ENCODE data around the gene MRPL24. TPM values are rescaled to one million over a fixed set of nuclear protein-coding genes. Genes with fewer than 3 reads are reported as not detected.
"Not testable (repeated sequence)": the region's sequence is repeated elsewhere in the genome, so short reads cannot be mapped to it uniquely, and the experiment has no call there.

MRPL24 gene
- total RNA-seq, 1 experiment from 2014 or later: 27.3 TPM

GRCh38 chr1:156760092-156760795 is 19.4 kb upstream of the MRPL24 start:
- no peaks in the 10 kb centered on the region for H3K27me3 Mint-ChIP-seq (ENCODE audit: low read depth)
- Histone ChIP-seq H2BK20ac (ENCODE audit: low read depth, low read length, poor library complexity, severe bottlenecking) (no peak overlapping the region), H3K4ac (ENCODE audit: low read depth, low read length) (no peak overlapping the region), H3K79me2 (ENCODE audit: insufficient read depth, low read length) (no peaks in the 10 kb centered on the region), H3K27ac (ENCODE audit: insufficient read length, low read depth, low read length) (no peak overlapping the region), H3K23ac (ENCODE audit: insufficient read length, low read depth, low read length) (no peak overlapping the region), H4K20me1 (ENCODE audit: control insufficient read depth, insufficient read depth, insufficient read length) (no peaks in the 10 kb centered on the region), H3K9ac (ENCODE audit: extremely low read depth, insufficient read length, low read length) (peak overlapping the region; percentile 22), H3K27me3 (ENCODE audit: insufficient read depth, low read length) (no peaks in the 10 kb centered on the region), H4K8ac (replicated peaks; ENCODE audit: insufficient read length, low read depth, low read length) (no peak overlapping the region), H2AFZ (ENCODE audit: low read length) (no peak overlapping the region), H3T11ph (ENCODE audit: low read length) (no peak overlapping the region), H2BK15ac (ENCODE audit: low read depth, low read length) (no peak overlapping the region), H2AK5ac (ENCODE audit: insufficient read length, low read length) (no peak overlapping the region), H2BK120ac (ENCODE audit: low read depth, low read length, poor library complexity, severe bottlenecking) (no peak overlapping the region), H3K4me1 (ENCODE audit: insufficient read depth, low read length) (0 out of 2 replicates have a peak, but pooled peaks cover 2% of the 10 kb centered on the region), H2BK12ac (ENCODE audit: insufficient read length, low read depth, low read length) (no peak overlapping the region), H3K9me3 (ENCODE audit: control insufficient read depth, low read depth, low read length) (no peaks in the 10 kb centered on the region), H3K79me1 (ENCODE audit: insufficient read depth, low read depth, low read length, poor library complexity, severe bottlenecking) (no peaks in the 10 kb centered on the region), H3K23me2 (ENCODE audit: insufficient read length, low read depth, low read length, poor library complexity, severe bottlenecking) (no peaks in the 10 kb centered on the region), H4K5ac (ENCODE audit: insufficient read length, low read depth, low read length) (no peak overlapping the region), H3K14ac (ENCODE audit: insufficient read depth, low read length) (no peak overlapping the region), H3K56ac (ENCODE audit: insufficient read length, low read depth, low read length) (no peak overlapping the region), H3K4me2 (ENCODE audit: insufficient read depth, insufficient read length, low read length) (no peak overlapping the region), H2BK5ac (ENCODE audit: insufficient read length, low read length) (no peak overlapping the region), H3K18ac (ENCODE audit: insufficient read length, low read depth, low read length) (no peak overlapping the region), H4K91ac (ENCODE audit: insufficient read length, low read depth, low read length) (no peak overlapping the region)
- WGBS (ENCODE audit: extremely low coverage, insufficient read length, low lambda C conversion rate): no CpG with 5 or more reads among the region's 6 CpGs
- peak overlapping the region in 1 of 3 experiments; percentile 34; a peak in 1 of 7 replicates for H3K27ac Mint-ChIP-seq
- no peaks in the 10 kb centered on the region; a peak in 1 of 7 replicates for H3K36me3 Mint-ChIP-seq (ENCODE audit: insufficient read depth in 1 of 3, low read depth in 3 of 3)
- peaks cover 10 to 12% of the 10 kb centered on the region in 2 experiments for H3K4me1 Mint-ChIP-seq
- TF ChIP-seq CTCF (conservative IDR thresholded peaks at IDR 0.05): no peak
- no peak for DNase-seq
- H3K4me3 Mint-ChIP-seq: no peak overlapping the region
- H3K9me3 Mint-ChIP-seq: no peaks in the 10 kb centered on the region

GRCh38 chr1:156757572-156758253 is 16.8 kb upstream of the MRPL24 start:
- H3K9me3 ChIP-seq (ENCODE audit: control insufficient read depth, low read depth, low read length); H4K20me1 ChIP-seq (ENCODE audit: control insufficient read depth, insufficient read depth, insufficient read length); H3T11ph ChIP-seq (ENCODE audit: low read length); H3K36me3 Mint-ChIP-seq (ENCODE audit: insufficient read depth in 1 of 3, low read depth in 3 of 3); H3K4me1 ChIP-seq (ENCODE audit: insufficient read depth, low read length); H3K27ac Mint-ChIP-seq; H2BK12ac ChIP-seq (ENCODE audit: insufficient read length, low read depth, low read length); H3K56ac ChIP-seq (ENCODE audit: insufficient read length, low read depth, low read length); H3K23me2 ChIP-seq (ENCODE audit: insufficient read length, low read depth, low read length, poor library complexity, severe bottlenecking); H4K5ac ChIP-seq (ENCODE audit: insufficient read length, low read depth, low read length); H4K91ac ChIP-seq (ENCODE audit: insufficient read length, low read depth, low read length); H3K14ac ChIP-seq (ENCODE audit: insufficient read depth, low read length); H3K4me3 Mint-ChIP-seq; H3K4me2 ChIP-seq (ENCODE audit: insufficient read depth, insufficient read length, low read length); H3K4ac ChIP-seq (ENCODE audit: low read depth, low read length); H3K27me3 ChIP-seq (ENCODE audit: insufficient read depth, low read length); H2AFZ ChIP-seq (ENCODE audit: low read length); DNase-seq; H3K27ac ChIP-seq (ENCODE audit: insufficient read length, low read depth, low read length); H3K9me3 Mint-ChIP-seq; H2AK5ac ChIP-seq (ENCODE audit: insufficient read length, low read length); H3K79me2 ChIP-seq (ENCODE audit: insufficient read depth, low read length); H3K27me3 Mint-ChIP-seq (ENCODE audit: low read depth); H3K18ac ChIP-seq (ENCODE audit: insufficient read length, low read depth, low read length); H4K8ac ChIP-seq (replicated peaks; ENCODE audit: insufficient read length, low read depth, low read length); H3K79me1 ChIP-seq (ENCODE audit: insufficient read depth, low read depth, low read length, poor library complexity, severe bottlenecking); H2BK120ac ChIP-seq (ENCODE audit: low read depth, low read length, poor library complexity, severe bottlenecking); H3K9ac ChIP-seq (ENCODE audit: extremely low read depth, insufficient read length, low read length); H3K23ac ChIP-seq (ENCODE audit: insufficient read length, low read depth, low read length); H2BK20ac ChIP-seq (ENCODE audit: low read depth, low read length, poor library complexity, severe bottlenecking); H2BK5ac ChIP-seq (ENCODE audit: insufficient read length, low read length); H2BK15ac ChIP-seq (ENCODE audit: low read depth, low read length): not testable (repeated sequence)
- peaks cover 13 to 15% of the 10 kb centered on the region in 2 experiments for H3K4me1 Mint-ChIP-seq
- WGBS (ENCODE audit: extremely low coverage, insufficient read length, low lambda C conversion rate): no CpG with 5 or more reads among the region's 10 CpGs
